ENCODE measurements around the gene PPFIA1.
A peak's percentile ranks its signal among the peaks of the same experiment; 100 is the strongest.
"Not testable (repeated sequence)": the region's sequence is repeated elsewhere in the genome, so short reads cannot be mapped to it uniquely, and the experiment has no call there.

The PPFIA1 gene

DNA sequence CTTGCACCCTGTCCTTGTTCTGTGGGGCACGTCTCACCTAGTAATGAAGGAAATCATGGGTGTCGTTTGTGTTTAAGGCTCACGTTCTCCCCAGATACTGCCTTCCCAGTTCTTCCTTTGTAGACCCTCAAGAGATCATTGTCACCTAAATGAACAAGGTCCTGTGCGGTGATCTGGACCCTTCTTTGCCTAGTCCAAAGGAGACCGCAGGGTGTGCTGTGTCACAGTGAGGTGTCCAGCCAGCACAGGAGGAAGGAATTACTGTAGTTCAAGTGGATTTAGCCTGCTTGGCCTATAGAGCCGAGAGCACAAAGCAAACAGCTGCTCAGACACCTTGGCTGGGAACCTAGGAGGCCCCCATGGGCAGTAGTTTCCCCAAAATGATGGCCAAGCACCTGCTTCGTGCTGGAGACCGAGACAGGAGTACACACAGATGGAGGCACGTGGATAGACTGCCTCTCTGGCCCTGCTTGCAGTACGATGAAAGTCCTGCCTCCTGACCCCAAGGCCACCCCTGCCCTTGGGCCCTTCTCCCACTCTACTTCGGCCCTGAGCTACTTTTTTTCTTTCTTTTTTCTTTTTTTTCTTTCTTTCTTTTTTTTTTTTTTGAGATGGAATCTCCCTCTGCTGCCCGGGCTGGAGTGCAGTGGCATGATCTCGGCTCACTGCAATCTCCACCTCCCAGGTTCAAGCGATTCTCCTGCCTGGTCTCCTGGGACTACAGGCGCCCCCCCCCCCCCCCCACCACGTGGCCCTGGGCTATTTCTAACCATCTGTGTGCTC lies 19.4 kb upstream of the PPFIA1 start:
- intact Hi-C loops (cut with DNase I), result no loop called here
- DNase-seq, result peak in 1 of 10 donors; percentile 19

DNA sequence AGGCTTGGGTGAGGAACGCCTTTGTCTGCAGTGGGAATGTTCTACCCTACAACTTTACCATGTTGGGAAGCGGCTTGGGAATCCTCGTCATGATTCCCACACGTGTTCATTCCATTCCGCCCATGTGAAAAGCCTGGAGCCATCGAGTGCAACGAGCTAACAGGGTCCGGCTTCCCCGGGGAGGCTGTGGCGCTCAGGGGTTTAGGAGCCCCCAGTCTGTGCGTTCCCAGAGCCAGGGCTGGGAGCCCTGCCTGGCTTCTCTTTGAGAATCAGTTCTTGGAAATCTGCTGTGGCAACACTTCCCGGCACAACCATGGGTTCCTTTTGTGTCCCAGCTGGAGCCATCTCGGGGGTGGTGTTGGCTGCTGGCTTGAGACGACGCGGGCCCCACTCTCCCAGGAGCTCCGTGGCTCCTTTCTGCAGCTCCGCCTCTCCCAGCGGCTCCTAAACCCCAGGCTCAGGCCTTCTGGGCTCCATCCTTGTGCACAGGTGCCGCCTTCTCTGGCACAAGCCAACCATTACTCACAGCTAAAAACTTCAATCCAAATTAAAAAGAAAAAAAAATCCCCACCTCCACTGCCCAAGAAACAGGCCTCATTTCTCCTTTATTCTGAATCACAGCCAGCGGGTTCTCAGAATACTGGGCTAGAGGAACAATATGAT lies 18.7 kb upstream of the PPFIA1 start:
- intact Hi-C loops (cut with DNase I), result no loop called here
- DNase-seq, result peak in 8 of 10 donors; percentile 15 to 93 (median 66)

GRCh38 chr11:70252844-70253243 lies 17.6 kb upstream of the PPFIA1 start:
- intact Hi-C loops (cut with DNase I), result no loop called here
- peak in 1 of 10 donors; percentile 59 for DNase-seq

- intact Hi-C loops (cut with DNase I), result no loop called here
- peak in 2 of 10 donors; percentile 12 to 42 for DNase-seq
Observed at GRCh38 chr11:70255477-70256116, 14.9 kb upstream of the PPFIA1 start.

- DNase-seq, result peak in 3 of 10 donors; percentile 8 to 12 (median 10)
- intact Hi-C loops (cut with DNase I), result not testable (repeated sequence)
Observed at GRCh38 chr11:70259077-70259476, 11.4 kb upstream of the PPFIA1 start.

DNA sequence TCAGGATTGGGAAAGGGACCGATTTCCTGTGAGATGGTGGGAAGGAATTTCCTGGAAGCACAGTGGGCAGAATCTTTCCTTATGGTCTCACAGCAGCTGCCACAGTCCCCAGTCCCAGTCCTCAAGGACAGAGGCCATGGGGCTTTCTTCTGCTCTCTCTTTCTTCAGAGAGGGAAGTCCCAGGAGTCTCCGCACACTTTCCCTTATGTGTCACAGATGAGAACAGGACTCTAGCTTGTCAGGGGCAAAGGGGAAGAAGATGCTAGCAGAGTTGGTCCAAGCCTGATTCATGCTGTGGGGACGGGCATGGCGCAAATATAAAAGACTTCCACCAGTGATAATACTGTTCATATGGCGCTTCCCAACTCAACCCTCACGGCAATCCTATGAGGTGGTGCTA lies 7.5 kb upstream of the PPFIA1 start:
- intact Hi-C loops (cut with DNase I), result no loop called here
- DNase-seq, result peak in 2 of 10 donors; percentile 5 to 25

GRCh38 chr11:70263363-70263762 lies 7.1 kb upstream of the PPFIA1 start:
- intact Hi-C loops (cut with DNase I), result no loop called here
- peak in 3 of 10 donors; percentile 21 to 52 (median 33) for DNase-seq

GRCh38 chr11:70265341-70265740 lies 5.1 kb upstream of the PPFIA1 start:
- intact Hi-C loops (cut with DNase I), result no loop called here
- peak in 2 of 10 donors; percentile 32 to 37 for DNase-seq

- intact Hi-C loops (cut with DNase I), result no loop called here
- DNase-seq, result peak in 1 of 10 donors; percentile 5
Observed at GRCh38 chr11:70267405-70267950, 3.0 kb upstream of the PPFIA1 start.

DNA sequence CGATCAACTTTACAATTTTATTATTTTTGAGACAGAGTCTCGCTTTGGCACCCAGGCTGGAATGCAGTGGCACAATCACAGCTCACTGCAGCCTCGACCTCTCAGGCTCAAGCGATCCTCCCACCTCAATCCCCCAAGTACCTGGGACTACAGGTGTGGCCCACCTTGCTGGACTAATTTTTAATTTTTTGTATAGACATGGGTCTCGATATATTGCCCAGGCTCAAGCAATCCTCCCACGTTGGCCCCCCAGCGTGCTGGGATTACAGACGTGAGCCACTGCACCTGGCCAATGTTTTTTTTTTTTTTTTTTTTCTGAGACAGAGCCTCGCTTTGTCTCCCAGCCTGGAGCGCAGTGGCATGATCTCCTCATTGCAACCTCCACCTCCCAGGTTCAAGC lies 2.0 kb upstream of the PPFIA1 start:
- intact Hi-C loops (cut with DNase I), result no loop called here
- DNase-seq, result peak in 3 of 10 donors; percentile 21 to 55 (median 22)

GRCh38 chr11:70270877-70271648 lies 573 bp downstream of the PPFIA1 start:
- intact Hi-C loops (cut with DNase I), result loop anchor here (5.0 to 10.0 kb wide), 2 partner anchors 69 to 124 kb away; partner anchors contain the start of genes CTTN and FADD
- DNase-seq, result peak in 4 of 10 donors; percentile 11 to 76 (median 44)

GRCh38 chr11:70271649-70271953 lies 1.1 kb downstream of the PPFIA1 start:
- intact Hi-C loops (cut with DNase I), result loop anchor here (5.0 to 10.0 kb wide), 2 partner anchors 69 to 123 kb away; partner anchors contain the start of genes CTTN and FADD
- peak in 1 of 10 donors; percentile 50 for DNase-seq

GRCh38 chr11:70272009-70272408 lies 1.5 kb downstream of the PPFIA1 start:
- intact Hi-C loops (cut with DNase I), result loop anchor here (5.0 to 10.0 kb wide), 2 partner anchors 70 to 123 kb away; partner anchors contain the start of genes CTTN and FADD
- peak in 3 of 10 donors; percentile 13 to 42 (median 26) for DNase-seq

- peak in 9 of 10 donors; percentile 13 to 93 (median 60) for DNase-seq
- intact Hi-C loops (cut with DNase I), result loop anchor here (10.0 kb wide), 1 partner anchor 116 kb away; the partner anchor contains the start of gene CTTN
Observed at GRCh38 chr11:70278994-70279393, 8.5 kb downstream of the PPFIA1 start.

DNA sequence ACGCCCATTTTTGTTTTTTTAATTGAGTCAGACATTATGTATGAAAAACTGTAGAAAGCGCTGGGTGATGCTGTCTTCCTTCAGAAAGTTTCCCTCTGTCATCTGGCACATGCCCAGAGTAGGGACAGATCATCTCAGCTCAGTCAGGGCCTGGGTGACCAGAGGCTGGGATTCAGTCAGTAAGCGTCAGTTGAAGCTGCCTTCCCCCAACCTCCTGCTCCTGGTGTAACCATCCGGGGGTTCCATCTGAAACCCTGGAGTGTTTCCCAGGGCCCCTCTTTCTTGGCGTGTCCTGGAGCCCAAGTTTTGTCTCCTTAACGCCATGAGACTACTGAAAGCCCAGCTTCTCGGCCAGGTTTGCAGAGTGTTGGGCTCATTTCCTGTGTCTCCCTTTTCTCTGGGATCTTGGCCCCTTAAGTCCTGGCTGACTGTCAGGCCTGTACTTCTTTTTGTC lies 10.7 kb downstream of the PPFIA1 start:
- DNase-seq, result peak in 1 of 10 donors; percentile 43
- intact Hi-C loops (cut with DNase I), result no loop called here

GRCh38 chr11:70282012-70282411 lies 11.5 kb downstream of the PPFIA1 start:
- DNase-seq, result peak in 1 of 10 donors; percentile 14
- intact Hi-C loops (cut with DNase I), result no loop called here

DNA sequence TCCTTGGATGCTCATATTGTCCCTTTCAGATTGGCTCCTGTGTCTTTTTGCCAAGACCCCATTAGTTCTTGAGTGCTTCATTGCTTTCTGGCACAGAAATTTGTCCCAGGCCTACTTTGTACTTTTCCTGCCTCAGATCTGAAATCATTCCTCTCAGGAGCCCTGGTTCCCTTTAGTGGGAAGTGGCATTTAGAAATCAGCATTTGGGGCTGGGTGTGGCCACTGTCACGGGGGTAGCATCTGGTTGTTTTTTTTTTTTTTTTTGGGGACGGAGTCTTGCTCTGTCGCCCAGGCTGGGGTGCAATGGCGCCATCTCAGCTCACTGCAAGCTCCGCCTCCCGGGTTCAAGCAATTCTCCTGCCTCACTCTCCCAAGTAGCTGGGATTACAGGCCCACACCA lies 18.2 kb downstream of the PPFIA1 start:
- intact Hi-C loops (cut with DNase I), result no loop called here
- DNase-seq, result no peak

DNA sequence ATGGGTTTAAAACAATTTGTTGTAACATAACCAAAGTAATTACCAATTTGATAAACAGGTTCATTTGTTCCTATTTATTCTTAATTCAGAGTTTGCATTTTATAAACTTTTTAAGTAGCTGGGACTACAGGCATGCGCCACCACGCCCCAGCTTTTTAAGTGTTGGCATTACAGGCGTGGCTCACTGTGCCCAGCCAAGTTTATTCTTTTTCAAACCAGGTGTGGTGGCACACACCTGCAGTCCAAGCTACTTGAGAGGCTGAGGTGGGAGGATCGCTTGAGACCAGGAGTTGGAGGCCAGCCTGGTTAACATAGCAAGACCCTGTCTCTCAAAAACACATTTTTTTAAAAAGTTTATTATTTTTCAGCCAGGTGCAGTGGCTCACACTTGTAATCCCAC lies 19.1 kb downstream of the PPFIA1 start:
- DNase-seq, result no peak
- intact Hi-C loops (cut with DNase I), result no loop called here

DNA sequence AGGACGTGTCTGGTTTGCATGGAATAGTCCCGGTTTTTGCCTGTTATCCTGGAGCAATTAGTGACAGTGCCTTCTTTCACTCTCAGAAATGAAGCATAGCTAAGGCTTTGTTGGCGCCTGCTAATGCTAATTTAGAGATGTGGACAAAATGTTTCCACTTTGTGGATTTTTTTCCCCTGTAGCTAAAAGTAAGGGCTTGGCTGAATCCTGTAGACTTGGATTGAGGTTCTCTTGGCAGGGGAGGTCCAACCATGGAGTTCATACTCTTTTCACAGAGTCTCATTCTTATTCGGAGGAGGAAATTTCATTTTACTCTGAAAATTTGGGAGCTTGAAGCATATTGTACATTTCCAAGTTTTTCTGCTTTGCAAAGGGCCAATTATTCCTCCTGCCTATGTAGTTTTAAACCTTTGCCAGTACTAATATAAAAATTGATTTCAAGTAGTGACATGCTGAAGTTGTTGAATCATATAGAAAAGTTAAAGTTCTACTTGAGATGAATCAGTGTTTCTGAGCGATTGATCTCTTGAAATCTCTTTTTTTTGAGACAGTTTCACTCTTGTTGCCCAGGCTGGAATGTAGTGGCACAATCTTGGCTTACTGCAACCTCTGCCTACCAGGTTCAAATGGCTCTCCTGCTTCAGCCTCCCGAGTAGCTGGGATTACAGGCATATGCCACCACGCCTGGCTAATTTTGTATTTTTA lies 20.0 kb downstream of the PPFIA1 start:
- intact Hi-C loops (cut with DNase I), result no loop called here
- no peak for DNase-seq

Data from posterior cingulate gyrus (tissue), 11 donors.